NT2/D1 (cell line): ENCODE data around the gene GTPBP3.

Source experiments
- DNase-seq: peaks from one replicate; pipeline ENCODE4 v3.0.0-alpha.2; 2011; ENCODE audit warnings: low read depth, low spot score
- H3K27me3 ChIP-seq: 2 replicates; pipeline ENCODE4 v1.6.0; 2011; ENCODE audit warnings: mild to moderate bottlenecking; ENCODE audit not compliant: insufficient read length, insufficient read depth
- H3K36me3 ChIP-seq: 2 replicates; pipeline ENCODE4 v1.6.1; 2011; ENCODE audit warnings: mild to moderate bottlenecking, low read length, mixed read lengths; ENCODE audit not compliant: insufficient read depth, insufficient read length
- H3K4me1 ChIP-seq: 2 replicates; pipeline ENCODE4 v1.5.1; 2011; ENCODE audit not compliant: insufficient read depth, insufficient read length
- H3K4me3 ChIP-seq: 2 replicates; pipeline ENCODE4 v1.5.1; 2011; ENCODE audit warnings: low read depth; ENCODE audit not compliant: insufficient read length
- H3K9ac ChIP-seq: 2 replicates; pipeline ENCODE4 v1.6.0; 2011; ENCODE audit warnings: low read depth; ENCODE audit not compliant: insufficient read length
- H3K9me3 ChIP-seq: 2 replicates; pipeline ENCODE4 v1.5.1; 2011; ENCODE audit warnings: mild to moderate bottlenecking, low read length; ENCODE audit not compliant: insufficient read depth
- SUZ12 ChIP-seq: IDR thresholded peaks from 2 replicates; pipeline ENCODE4 v1.6.1; 2011; ENCODE audit not compliant: insufficient read length, insufficient read depth; ENCODE audit errors: extremely low read depth
- YY1 ChIP-seq: IDR thresholded peaks from 2 replicates; pipeline ENCODE4 v1.6.1; 2011; ENCODE audit not compliant: insufficient read length, insufficient read depth
- ZNF274 ChIP-seq: IDR thresholded peaks from 2 replicates; pipeline ENCODE4 v1.6.1; 2011; ENCODE audit warnings: mild to moderate bottlenecking, low read depth, low read length

GTPBP3 gene

GRCh38 chr19:17304386-17305215, 32.8 kb upstream of the GTPBP3 start:
- H3K27me3 ChIP-seq: no peaks in the 10 kb centered on the region
- H3K4me3 ChIP-seq: no peak overlapping the region
- H3K4me1 ChIP-seq: peaks cover 9% of the 10 kb centered on the region
- peak overlapping the region; percentile 76 for H3K9ac ChIP-seq
- H3K9me3 ChIP-seq: no peaks in the 10 kb centered on the region
- no peak for DNase-seq
- peaks cover 16% of the 10 kb centered on the region for H3K36me3 ChIP-seq
- TF ChIP-seq YY1 (no peak), SUZ12 (no peak), ZNF274 (no peak)

- Histone ChIP-seq H3K9me3 (no peaks in the 10 kb centered on the region), H3K4me3 (peak overlapping the region; percentile 5), H3K9ac (peak overlapping the region; percentile 76), H3K4me1 (peaks cover 9% of the 10 kb centered on the region), H3K27me3 (no peaks in the 10 kb centered on the region), H3K36me3 (peaks cover 16% of the 10 kb centered on the region)
- DNase-seq: no peak
- no peak for TF ChIP-seq SUZ12
- TF ChIP-seq YY1: no peak
- no peak for TF ChIP-seq ZNF274
Observed at GRCh38 chr19:17305216-17305516, 32.2 kb upstream of the GTPBP3 start.

GRCh38 chr19:17305517-17306284, 31.7 kb upstream of the GTPBP3 start, which contains the start of gene MRPL34:
Gene MRPL34, plus strand, starts transcription at chr19:17305872. Its CDS starts 21 bp downstream, at chr19:17305893.
- Histone ChIP-seq H3K4me3 (peak within 1 kb of the TSS; percentile 93), H3K9me3 (no peaks in the 10 kb centered on the region), H3K9ac (peak within 1 kb of the TSS; percentile 96), H3K27me3 (no peaks in the 10 kb centered on the region), H3K36me3 (peaks cover 18% of the 10 kb centered on the region), H3K4me1 (peaks cover 13% of the 10 kb centered on the region)
- peak; percentile 99 for DNase-seq
- no peak for TF ChIP-seq YY1

GRCh38 chr19:17306285-17306714, 31.1 kb upstream of the GTPBP3 start:
- Histone ChIP-seq H3K36me3 (peaks cover 16% of the 10 kb centered on the region), H3K27me3 (no peaks in the 10 kb centered on the region), H3K4me1 (peaks cover 13% of the 10 kb centered on the region), H3K4me3 (peak overlapping the region; percentile 93), H3K9me3 (no peaks in the 10 kb centered on the region), H3K9ac (peak overlapping the region; percentile 96)
- TF ChIP-seq SUZ12: no peak
- TF ChIP-seq ZNF274: no peak
- no peak for TF ChIP-seq YY1
- DNase-seq: no peak

- no peak for DNase-seq
- no peaks in the 10 kb centered on the region for H3K27me3 ChIP-seq
- H3K9me3 ChIP-seq: no peaks in the 10 kb centered on the region
Observed at GRCh38 chr19:17307876-17308377, 29.4 kb upstream of the GTPBP3 start.

GRCh38 chr19:17309198-17309964, 28.0 kb upstream of the GTPBP3 start, which contains the start of gene DDA1:
Gene DDA1, plus strand, starts transcription at chr19:17309563. Its CDS starts 92 bp downstream, at chr19:17309655.
- Histone ChIP-seq H3K9me3 (no peaks in the 10 kb centered on the region), H3K36me3 (peaks cover 30% of the 10 kb centered on the region), H3K4me1 (peaks cover 25% of the 10 kb centered on the region), H3K4me3 (peak within 1 kb of the TSS; percentile 78), H3K9ac (peak within 1 kb of the TSS; percentile 89), H3K27me3 (no peaks in the 10 kb centered on the region)
- peak; percentile 100 for DNase-seq
- TF ChIP-seq SUZ12 (no peak), ZNF274 (no peak), YY1 (no peak)

More at GRCh38 chr19:17307876-17308377, 29.4 kb upstream of the GTPBP3 start:
- Histone ChIP-seq H3K4me1 (peaks cover 23% of the 10 kb centered on the region), H3K9ac (no peak overlapping the region), H3K36me3 (peaks cover 16% of the 10 kb centered on the region), H3K4me3 (no peak overlapping the region)
- TF ChIP-seq ZNF274: no peak
- no peak for TF ChIP-seq SUZ12
- no peak for TF ChIP-seq YY1
